Stimulated activated CD4-positive, alpha-beta T cell treated with anti-CD3 and anti-CD28 coated beads, Interleukin-12 subunit alpha, Interleukin-12 subunit beta, amount 100 ng/mL, for 24 hours (primary cell): ENCODE data around the gene PAK2.
"Not testable (repeated sequence)": the region's sequence is repeated elsewhere in the genome, so short reads cannot be mapped to it uniquely, and the experiment has no call there.

Source experiments
- DNase-seq, 2 experiments: peaks; one replicate each; pipeline ENCODE4 v3.0.0-alpha.2; 2020; ENCODE audit warnings: low read depth in 2 of 2

Gene PAK2

DNA sequence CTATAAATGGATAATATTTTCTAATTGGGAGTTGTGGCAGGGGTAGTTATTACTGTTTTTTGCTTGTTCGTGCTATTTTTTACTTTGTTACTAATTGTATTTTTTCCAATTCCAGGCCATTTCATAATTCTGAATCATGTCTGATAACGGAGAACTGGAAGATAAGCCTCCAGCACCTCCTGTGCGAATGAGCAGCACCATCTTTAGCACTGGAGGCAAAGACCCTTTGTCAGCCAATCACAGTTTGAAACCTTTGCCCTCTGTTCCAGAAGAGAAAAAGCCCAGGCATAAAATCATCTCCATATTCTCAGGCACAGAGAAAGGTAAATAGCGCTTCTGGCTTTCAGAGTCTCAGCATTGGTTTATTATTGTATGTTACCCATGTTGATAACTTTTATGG lies 42.9 kb downstream of the PAK2 start:
- DNase-seq, result no peak

DNA sequence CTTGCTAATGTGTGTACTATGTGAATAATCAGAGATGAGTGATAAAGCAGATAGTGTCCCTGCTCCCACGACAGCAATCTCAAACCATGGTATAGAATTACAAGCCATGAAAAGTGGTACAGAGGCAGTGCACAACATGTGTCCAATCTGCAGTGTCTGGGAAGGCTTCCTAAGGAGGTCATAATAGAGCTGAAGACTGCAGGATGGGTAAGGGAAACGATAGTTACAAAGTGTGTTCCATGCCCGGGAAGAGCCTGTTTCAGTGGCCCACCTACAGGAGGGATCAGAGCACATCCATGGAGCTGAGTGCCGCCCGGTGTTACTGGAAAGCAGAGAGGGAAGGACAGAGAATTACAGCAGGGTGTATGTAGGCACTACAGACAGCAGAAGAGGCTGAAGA lies 48.9 kb downstream of the PAK2 start:
- no peak for DNase-seq

DNA sequence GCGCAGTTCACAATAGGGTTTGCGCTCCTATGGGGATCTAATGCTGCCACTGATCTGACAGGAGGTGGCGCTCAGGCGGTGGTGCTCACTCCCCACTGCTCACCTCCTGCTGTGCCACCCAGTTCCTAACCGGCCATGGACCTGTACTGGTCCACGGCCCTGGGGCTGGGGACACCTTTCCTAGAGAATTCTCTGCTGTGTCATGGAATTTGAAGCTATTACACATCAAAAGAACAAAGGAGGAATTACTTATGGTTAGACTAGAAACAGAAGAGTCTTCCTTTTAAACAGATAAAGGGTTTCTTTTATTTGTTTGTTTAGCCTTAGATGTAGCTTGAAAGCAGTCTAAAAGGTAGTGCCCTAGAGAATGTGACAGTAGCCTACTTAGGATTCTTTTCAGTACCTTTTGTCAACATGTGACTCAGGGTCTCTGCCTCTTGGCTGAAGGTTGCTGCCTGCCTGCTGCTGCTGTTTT lies 50.3 kb downstream of the PAK2 start:
- DNase-seq, result no peak

DNA sequence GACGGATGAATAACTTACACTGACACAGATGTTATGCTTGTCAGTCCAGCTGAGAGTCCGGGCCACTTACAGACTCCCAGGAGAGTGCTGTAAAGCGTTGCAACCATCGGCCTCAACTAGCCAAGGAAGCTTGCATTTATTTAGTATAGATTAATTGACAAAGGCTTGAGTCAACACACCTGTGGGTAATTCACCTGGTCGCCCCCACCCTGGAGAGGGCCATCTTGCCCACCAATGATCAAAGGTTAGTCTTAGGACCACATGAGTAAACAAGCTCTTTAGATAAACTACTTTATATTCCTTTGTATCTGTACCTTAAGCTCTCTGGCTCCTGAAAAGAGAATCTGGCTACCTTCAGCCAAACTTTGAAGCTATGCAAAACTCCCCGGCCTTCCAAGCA lies 51.0 kb downstream of the PAK2 start:
- no peak for DNase-seq

DNA sequence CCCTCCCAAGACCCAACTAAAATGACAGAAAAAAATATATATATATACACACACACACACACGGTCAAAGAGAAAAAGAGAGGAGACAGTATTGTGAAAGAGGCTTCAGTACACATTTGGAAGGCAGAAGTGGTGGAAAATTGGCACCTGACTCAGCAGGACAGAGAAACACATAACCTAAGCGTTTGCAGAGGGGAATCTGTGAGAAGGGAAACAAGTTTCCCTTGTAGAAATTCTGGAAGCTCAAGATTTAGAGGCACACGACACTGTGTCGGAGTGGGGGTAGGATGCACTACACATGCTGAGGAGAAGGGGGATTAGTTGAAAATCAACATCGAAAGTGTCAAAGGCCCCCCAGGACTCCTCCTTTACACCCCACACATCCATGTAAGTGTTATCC lies 53.1 kb downstream of the PAK2 start:
- DNase-seq, result no peak

DNA sequence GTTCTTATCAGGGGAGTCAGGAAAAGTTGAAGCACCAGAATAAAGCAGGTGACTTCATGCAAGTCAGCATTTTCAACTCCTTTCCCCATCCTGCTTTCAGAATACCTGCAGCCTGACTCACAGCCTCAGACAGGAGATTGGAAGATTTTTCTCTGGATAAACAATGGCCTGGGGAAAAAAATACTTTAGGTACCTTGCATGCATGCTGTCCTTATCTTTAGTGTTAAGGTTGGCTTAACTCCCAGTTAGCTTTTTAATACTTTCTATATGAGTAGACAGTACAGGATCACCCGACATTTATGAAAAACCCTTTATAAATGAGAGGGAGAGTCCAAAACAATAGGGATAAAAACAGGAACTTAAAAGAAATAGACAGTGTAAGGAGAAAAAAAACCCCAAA lies 53.6 kb downstream of the PAK2 start:
- no peak for DNase-seq

DNA sequence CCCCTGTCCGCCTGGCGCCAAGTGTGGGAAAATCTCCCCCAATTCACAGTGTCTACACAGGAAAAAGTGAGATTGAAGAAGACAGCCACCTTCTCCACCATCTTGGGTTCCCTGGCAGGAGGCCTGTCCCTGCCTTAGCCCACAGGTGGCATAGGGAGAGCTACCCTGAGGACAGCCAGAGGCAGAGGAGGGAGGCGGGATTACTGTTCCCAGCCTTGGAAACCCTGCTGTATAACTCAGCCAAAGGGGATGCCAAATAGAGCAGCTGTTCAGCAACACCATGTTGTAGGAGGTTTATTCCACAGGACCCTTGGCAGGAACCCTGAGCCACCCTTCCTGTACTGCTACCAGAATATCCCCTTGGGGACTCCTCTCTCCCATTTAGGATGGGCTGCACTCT lies 54.8 kb downstream of the PAK2 start:
- no peak for DNase-seq

DNA sequence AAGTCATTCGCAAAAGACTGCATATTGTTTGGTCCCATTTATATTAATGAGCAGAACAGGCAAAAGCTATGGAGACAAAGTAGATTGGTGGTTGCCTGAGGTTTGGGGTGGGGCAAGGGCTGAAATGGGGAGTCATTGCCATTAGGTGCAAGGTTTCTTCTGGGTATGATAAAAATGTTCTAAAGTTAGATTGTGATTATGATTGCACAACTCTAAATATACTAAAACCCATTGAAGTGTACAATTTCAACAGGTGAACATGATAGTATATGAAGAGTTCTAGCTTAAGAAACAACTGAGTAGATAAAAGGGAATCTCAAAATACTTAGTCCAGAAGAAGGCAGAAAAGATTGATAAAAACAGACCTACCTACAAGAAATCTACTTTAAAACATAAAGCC lies 56.7 kb downstream of the PAK2 start:
- no peak for DNase-seq

DNA sequence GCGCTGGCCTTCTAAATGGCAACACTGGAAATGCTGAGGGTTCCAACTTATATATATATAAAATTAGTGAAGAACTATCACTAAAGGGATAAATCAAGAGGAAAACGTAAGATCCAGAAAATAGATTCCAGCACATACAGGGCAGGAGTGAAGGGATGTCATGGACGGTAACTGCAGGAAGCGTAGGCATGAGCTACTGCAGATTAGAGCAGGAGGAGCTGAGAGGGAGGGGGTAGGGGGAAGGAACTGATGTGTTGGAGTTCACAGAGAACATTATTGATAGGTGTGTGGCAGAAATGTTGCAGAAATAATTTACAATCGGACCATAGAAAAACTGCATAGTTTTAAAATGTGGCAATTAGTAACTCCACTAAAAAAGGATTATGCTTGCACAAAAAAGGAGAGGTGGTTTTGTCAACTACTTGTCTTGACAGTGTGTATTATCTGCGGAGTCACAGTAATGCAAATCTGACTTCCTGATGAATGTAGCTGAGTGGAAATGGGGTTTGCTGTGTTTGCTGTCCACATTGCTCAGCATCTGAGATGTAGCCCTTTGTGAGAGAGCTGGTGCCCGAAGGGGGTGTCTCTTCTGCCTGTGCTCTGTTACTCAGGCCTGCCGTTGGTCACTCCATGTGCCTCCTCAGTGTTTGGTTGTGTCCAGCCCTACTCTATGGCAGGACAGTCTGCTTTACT lies 61.2 kb downstream of the PAK2 start:
- DNase-seq, result no peak

DNA sequence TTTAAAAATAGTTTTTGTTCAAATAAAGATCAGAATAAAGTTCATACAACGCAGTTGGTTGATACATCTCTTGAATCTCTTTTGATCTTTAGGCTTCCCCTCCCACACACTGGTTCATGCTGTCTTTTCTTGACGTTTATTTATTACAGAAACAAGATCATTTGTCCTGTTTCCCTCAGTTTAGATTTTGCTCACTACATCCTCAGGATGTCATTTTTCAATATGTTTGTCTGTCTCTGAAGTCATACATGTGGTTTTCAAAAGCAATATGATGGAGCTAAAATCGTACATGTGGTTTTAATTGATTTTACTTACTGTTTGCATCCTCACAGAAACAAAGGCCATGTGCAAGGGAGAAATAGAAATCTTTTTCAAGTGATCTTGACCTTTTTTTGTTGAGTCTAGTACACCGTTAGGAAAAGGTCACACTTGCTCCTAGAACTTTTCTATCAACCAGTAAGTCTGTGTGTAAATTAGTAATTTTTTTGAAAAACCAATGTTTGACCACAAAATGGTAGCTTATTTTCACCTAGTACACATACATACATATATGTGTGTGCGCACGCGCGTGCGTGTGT lies 64.3 kb downstream of the PAK2 start:
- DNase-seq, result no peak

DNA sequence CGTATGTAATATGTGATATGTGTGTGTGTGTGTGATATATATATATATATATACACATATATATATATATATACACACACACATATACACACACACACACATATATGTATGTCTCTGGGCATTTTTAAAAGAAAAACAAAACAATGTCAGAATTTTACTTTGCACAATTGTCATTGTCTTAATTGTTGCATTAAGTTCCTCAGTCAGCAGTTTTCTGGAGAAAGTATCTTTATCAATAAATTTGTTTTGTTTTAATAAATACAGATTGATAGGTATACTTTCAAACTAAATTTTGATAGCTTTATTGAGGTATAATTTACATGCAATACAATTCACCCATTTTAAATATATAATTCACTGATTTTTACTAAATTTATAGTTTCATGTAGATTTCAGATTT lies 65.1 kb downstream of the PAK2 start:
- DNase-seq, result no peak

DNA sequence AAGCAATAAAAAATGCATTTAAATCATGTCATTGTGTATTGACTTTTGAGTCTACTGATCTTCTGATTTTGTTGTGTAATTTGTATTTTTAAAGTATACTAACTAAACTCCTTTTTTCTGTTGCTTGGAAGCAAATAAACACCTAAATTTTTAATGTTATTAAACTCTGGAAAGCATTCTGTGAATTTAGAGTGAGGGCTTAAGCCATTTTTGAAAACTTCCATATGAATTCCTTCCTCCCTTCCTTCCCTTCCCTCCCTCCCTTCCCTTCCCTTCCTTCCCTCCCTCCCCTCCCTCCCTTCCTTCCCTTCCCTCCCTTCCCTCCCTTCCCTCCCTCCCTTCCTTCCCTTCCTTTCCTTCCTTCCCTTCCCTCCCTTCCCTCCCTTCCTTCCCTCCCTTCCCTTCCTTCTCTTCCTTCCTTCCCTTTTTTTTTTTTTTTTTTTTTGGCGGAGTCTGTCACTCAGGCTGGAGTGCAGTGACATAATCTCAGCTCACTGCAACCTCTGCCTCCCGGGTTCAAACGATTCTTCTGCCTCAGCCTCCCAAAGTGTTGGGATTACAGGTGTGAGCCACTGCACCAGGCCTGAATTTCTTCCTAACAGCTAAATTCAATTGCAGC lies 71.4 kb downstream of the PAK2 start:
- no peak for DNase-seq

DNA sequence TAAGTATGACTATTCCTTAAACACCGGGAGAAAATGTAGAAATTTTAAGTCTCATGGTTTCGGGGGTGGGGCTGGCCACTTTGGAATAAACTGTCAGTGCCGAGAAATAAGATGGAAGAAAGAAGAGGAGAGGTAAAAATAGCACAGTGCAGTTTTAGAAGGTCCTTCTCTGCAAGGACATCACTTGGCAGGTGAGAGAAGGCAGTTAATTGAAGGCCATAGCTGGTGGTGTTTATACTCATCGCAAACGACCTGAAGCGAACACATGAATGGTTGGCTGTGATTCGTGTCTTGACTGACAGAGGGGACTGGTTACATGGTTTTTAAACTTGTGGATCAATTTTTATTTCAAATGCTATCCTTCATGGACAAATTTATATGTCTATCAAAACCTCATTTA lies 73.2 kb downstream of the PAK2 start:
- DNase-seq, result no peak

DNA sequence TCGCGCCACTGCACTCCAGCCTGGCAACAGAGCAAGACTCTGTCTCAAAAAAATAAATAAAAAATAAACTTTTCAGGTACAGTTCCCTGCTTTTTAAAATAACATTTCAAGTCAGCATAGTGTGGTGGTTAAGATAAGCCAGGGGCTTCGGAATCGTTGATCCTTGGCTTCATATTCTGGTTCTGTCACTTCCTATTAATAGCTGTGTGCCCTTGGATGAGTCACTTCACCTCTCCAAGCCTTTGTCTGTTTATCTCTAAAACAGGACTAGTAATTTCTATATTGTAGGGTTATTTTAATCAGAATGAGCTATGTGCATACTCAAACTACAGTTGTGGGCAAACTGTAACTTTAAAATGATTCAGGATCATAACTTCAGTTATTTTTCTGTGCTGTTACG lies 74.2 kb downstream of the PAK2 start:
- no peak for DNase-seq

DNA sequence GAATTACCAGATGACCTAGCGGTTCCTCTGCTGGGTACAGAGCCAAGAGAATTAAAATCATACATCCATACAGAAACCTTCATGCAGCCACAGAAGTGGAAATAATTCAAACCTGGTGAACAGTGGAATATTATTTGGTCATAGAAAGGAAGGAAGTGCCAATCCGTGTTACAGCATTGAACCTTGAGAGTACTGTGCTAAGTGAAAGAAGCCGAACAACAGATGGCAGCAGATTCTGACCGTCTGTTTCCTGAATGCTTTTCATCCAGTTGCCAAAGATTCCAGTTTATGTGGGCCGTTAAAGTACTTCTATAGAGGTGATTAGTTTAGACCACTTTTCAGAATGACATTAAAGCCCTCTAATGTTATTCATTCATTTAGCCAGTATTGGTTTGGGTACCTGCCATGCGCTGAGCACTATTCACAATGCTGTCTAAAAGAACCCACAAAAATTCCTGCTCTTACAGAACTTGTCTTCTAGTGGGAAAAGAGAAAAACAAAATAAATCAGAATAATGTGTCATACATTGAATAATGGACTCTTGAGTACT lies 82.2 kb downstream of the PAK2 start:
- DNase-seq, result no peak

DNA sequence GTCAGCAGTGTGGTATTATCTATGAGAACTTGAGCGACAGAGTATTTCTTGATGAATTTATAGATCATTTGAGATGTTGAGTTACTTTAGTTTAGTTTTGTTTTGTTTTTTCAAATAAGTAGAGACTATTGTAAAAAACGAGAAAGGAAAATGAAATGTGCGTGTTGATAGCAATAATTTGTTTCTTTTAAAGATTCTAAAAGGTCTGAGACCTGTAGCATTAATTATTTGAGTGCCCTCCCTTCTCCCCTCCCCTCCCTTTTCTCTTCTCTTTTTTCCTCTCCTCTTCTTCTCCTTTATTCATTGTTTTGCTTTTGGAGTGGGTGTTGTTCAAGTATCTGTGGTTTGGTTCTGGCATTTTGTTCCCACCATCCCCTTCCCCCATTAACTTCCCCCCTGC lies 90.0 kb downstream of the PAK2 start:
- not testable (repeated sequence) for DNase-seq

DNA sequence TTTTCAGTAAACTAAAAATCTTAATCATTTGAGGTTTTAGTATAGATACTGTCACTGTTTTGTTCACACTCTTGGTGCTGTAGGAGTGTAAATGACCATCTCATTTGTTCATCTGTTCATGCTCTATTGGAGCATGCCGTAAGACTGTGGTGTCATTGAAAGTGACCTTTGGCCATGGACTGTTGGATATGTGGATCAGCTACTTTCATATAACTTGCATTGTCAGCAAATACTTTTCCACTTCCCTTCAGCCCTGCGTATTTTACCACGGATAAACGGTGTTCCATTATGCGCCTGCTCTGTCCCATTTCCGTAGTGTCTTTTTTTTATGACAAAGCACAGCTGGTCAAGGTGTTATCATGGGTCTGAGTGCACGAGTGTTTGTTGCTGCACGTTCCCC lies 95.4 kb downstream of the PAK2 start:
- no peak for DNase-seq

DNA sequence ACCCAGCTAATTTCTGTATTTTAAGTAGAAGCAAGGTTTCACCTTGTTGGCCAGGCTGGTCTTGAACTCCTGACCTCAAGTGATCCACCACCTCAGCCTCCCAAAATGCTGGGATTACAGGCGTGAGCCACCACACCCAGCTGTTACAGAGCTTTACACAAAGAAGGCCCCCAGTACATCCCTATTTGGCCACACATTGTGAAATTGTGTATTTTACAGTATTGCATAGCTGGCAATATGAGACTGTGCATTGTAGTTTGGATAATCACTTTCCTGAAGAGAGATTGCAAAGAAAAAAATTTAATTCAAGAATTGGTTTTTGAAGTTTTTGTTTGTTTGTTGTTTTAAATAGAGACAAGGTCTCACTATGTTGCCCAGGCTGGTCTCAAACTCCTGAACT lies 97.0 kb downstream of the PAK2 start:
- DNase-seq, result not testable (repeated sequence)

DNA sequence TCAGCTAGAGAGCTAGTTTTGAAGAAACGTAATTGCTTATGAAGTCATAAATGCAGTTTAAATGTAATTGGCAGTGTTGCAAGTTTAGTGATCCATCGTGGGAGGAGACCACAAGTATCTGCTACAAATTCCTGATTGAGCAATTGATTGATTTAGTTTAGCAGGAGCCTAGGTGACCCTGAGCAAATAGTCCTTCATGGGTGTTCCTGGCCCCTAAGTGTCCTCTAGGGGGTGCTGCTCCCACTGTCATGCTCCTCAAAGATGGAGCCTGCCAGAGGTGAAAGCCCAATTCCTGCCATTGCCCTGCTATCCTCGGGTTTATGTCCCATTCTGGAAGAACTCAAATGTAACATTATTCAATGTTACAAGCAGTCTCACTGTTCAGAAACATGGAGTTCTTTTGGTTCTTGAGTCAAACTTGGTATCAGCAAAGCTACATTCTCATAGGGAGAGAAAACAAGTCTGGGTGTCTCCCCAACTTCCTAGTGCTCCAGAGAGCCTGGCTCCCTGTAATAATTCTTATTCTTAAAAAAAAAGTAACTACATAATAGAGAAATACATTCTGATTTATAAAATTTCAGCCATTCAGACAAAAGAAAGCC lies 98.3 kb downstream of the PAK2 start:
- DNase-seq, result peak; percentile 47 to 70

DNA sequence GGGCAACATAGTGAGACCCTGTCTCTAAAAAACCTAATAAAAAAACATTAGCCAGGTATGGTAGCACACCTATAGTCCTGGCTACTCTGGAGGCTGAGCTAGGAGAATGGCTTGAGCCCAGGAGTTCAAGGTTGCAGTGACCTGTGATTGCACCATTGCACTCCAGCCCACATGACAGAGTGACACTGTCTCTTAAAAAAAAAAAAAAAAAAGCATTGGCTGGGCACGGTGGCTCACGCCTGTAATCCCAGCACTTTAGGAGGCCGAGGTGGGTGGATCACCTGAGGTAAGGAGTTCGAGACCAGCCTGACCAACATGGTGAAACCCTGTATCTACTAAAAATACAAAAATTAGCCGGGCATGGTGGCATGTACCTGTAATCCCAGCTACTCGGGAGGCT lies 99.7 kb downstream of the PAK2 start:
- not testable (repeated sequence) for DNase-seq

DNA sequence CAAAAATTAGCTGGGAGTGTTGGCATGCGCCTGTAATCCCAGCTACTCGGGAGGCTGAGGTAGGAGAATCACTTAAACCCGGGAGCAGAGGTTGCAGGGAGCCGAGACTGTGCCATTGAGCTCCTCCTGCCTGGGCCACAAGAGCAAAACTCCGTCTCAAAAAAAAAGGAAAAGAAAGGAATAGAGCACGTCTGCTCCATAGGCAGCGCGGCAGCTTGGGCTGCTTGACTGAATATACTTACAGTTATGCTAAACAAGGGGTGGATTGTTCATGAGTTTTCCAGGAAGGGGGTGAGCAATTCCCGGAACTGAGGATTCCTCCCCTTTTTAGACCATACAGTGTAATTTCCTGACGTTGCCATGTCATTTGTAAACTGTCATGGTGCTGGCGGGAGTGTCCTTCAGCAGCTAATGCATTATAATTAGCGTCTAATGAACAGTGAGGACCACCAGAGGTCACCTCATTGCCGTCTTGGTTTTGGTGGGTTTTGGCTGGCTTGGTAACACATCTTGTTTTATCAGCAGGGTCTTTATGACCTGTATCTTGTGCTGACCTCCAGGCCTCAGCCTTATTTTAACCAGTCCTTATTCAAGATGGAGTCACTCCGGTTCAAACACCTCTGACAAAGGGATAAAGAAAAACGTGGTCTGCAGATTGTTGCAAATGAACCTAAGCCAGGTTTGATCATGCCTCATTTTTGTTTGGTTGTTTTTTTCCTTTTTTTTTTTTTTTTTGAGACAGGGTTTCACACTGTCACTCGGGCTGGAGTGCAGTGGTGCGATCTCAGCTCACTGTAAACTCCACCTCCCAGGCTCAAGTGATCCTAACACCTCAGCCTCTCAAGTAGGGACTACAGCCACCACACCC lies 103.1 kb downstream of the PAK2 start:
- DNase-seq, result no peak
